Prostate gland (tissue), 2 donors: Measurements from ENCODE around the gene CROCC. TPM values are rescaled to one million over a fixed set of nuclear protein-coding genes. Genes with fewer than 3 reads are reported as not detected.
"Not testable (repeated sequence)": the region's sequence is repeated elsewhere in the genome, so short reads cannot be mapped to it uniquely, and the experiment has no call there.

ENCODE experiments used
- DNase-seq: peaks from one replicate; pipeline ENCODE4 v3.0.0-alpha.2; 2019; ENCODE audit warnings: low spot score
- H3K27ac ChIP-seq, 2 donors: fragments of 200-600 bp; sonication (generic); 2 replicates each; pipeline ENCODE4 v1.5.1; 2017 to 2019
- H3K27me3 ChIP-seq: fragments of 200-600 bp; sonication (generic); replicated peaks from 2 replicates; pipeline ENCODE4 v1.5.1; 2019; ENCODE audit not compliant: insufficient read depth
- H3K36me3 ChIP-seq, 2 donors: fragments of 200-600 bp; sonication (generic); 1 replicate in 1 of 2; 2 replicates in 1 of 2; pipeline versions ENCODE4 v1.5.1 to v1.8.1; 2017 to 2019
- H3K4me1 ChIP-seq: fragments of 200-600 bp; sonication (generic); replicated peaks from 2 replicates; pipeline ENCODE4 v1.5.1; 2019
- H3K4me3 ChIP-seq, 2 donors: fragments of 200-600 bp; sonication (generic); 2 replicates each; pipeline ENCODE4 v1.5.1; 2017 to 2019
- H3K9me3 ChIP-seq: fragments of 200-600 bp; sonication (generic); 2 replicates; pipeline ENCODE4 v1.5.1; 2017
- POLR2A ChIP-seq: fragments of 450-650 bp; IDR thresholded peaks from one replicate; pipeline ENCODE4 v1.6.1; 2016; ENCODE audit warnings: antibody characterized with exemption, mild to moderate bottlenecking
- POLR2AphosphoS5 ChIP-seq: sonication (generic); formaldehyde crosslinking; IDR thresholded peaks from one replicate; pipeline ENCODE4 v1.6.1; 2017; ENCODE audit warnings: antibody characterized with exemption
- WGBS: methylation state at CpG from one replicate; pipeline ENCODE4 v1.1.5; 2018; 5-methylcytosine and 5-hydroxymethylcytosine counted together
- intact Hi-C: fragments of 100-400 bp; cut with DNase I; formaldehyde crosslinking; loops from one replicate; pipeline ENCODE4 v1.14.2; 2022
- total RNA-seq, 2 donors: library from RNA; depleted of rRNA; stranded (reverse); fragments of >200 nt; gene quantifications; one replicate each; pipeline ENCODE4 v1.1.0, GENCODE V29; 2016
- TF ChIP-seq, protein P1 (sequence below), 4 experiments: fragments of 200-600 bp in 2 of 4; fragments of 450-650 bp in 2 of 4; sonication (generic) in 2 of 4; IDR thresholded peaks; 1 replicate in 3 of 4; 2 replicates in 1 of 4; pipeline ENCODE4 v1.5.1; 2016 to 2019; ENCODE audit warnings: antibody characterized with exemption in 4 of 4, mild to moderate bottlenecking in 2 of 4, moderate library complexity in 2 of 4

CROCC gene
- total RNA-seq, 2 donors from 2014 or later: 19.6 to 68.7 TPM

DNA sequence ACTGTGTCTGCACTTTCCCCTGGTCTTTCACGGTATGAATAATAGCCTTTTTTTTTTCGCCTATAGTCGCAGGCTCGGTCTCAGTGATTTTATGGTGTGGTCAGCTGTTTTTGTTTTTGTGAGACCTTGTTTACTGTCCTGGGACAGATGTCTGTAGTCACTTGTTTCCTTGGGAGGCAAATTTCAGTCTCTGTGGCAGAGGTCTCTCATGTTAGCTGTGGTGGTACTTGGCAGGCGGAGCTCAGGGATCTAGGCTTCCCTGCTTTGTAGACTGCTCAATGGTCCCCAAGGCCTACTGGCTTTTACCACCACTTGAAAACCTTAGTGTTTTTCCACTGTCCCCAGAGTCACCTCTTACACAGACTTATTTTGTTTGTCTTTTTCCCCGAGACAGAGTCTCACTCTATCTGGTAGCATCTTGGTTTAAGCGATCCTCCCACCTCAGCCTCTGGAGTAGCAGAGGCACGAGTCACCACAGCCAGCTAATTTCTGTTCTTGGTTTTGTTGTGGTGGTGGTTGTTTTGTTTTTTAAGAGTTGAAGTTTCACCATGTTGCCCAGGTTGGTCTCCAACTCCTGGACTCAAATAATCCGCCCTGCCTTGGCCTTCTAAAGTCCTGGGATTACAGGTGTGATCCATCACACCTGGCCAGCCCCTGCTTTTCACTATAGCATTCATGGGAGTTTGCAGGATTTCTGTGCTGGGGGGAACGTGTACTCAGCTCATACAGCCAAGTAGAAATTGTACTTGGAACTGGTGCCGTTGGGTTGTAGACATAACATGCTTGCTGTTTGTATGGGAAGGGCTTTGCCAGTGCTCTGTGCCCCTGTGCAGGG lies 15.6 kb upstream of the CROCC start:
- no peak overlapping the region for H3K4me3 ChIP-seq
- H3K36me3 ChIP-seq: no peaks in the 10 kb centered on the region
- peak overlapping the region; percentile 94 to 96 for H3K27ac ChIP-seq
- intact Hi-C loops: no loop called here
- no peak for DNase-seq
- H3K9me3 ChIP-seq: no peaks in the 10 kb centered on the region
- no peaks in the 10 kb centered on the region for H3K27me3 ChIP-seq
- 83% methylated on average over 11 of the region's 11 CpGs for WGBS
- TF ChIP-seq POLR2A (no peak), POLR2AphosphoS5 (no peak)
- TF ChIP-seq, protein P1, sequence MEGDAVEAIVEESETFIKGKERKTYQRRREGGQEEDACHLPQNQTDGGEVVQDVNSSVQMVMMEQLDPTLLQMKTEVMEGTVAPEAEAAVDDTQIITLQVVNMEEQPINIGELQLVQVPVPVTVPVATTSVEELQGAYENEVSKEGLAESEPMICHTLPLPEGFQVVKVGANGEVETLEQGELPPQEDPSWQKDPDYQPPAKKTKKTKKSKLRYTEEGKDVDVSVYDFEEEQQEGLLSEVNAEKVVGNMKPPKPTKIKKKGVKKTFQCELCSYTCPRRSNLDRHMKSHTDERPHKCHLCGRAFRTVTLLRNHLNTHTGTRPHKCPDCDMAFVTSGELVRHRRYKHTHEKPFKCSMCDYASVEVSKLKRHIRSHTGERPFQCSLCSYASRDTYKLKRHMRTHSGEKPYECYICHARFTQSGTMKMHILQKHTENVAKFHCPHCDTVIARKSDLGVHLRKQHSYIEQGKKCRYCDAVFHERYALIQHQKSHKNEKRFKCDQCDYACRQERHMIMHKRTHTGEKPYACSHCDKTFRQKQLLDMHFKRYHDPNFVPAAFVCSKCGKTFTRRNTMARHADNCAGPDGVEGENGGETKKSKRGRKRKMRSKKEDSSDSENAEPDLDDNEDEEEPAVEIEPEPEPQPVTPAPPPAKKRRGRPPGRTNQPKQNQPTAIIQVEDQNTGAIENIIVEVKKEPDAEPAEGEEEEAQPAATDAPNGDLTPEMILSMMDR (IDR thresholded peaks at IDR 0.05): no peak
- no peaks in the 10 kb centered on the region for H3K4me1 ChIP-seq

DNA sequence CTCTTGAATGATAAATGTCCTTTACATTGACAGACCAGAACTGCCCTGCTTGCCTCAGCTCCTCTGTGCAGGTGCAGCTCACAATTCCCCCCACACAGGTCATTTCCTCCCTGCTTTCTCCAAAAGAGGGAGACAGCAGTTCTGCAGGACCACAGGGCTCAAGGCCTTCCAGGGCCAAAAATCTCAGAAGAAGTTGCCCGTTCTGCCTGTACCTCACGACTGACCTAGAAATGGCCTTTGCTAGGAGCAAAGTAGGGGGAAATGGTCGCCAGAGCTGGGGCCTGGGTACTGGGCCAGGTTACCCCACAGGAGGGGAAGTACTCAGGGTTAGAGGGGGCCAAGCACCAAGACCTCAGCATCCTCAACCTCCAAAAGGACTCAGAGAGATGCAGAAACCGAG lies 14.9 kb upstream of the CROCC start:
- intact Hi-C loops: no loop called here
- H3K27me3 ChIP-seq: no peaks in the 10 kb centered on the region
- 93% methylated on average over 4 of the region's 4 CpGs for WGBS
- no peak overlapping the region for H3K4me3 ChIP-seq
- TF ChIP-seq POLR2AphosphoS5: no peak
- TF ChIP-seq, protein P1 (IDR thresholded peaks at IDR 0.05): no peak
- TF ChIP-seq POLR2A: no peak
- no peak for DNase-seq
- no peak overlapping the region for H3K27ac ChIP-seq
- no peaks in the 10 kb centered on the region for H3K9me3 ChIP-seq
- H3K36me3 ChIP-seq: no peaks in the 10 kb centered on the region
- H3K4me1 ChIP-seq: no peaks in the 10 kb centered on the region

DNA sequence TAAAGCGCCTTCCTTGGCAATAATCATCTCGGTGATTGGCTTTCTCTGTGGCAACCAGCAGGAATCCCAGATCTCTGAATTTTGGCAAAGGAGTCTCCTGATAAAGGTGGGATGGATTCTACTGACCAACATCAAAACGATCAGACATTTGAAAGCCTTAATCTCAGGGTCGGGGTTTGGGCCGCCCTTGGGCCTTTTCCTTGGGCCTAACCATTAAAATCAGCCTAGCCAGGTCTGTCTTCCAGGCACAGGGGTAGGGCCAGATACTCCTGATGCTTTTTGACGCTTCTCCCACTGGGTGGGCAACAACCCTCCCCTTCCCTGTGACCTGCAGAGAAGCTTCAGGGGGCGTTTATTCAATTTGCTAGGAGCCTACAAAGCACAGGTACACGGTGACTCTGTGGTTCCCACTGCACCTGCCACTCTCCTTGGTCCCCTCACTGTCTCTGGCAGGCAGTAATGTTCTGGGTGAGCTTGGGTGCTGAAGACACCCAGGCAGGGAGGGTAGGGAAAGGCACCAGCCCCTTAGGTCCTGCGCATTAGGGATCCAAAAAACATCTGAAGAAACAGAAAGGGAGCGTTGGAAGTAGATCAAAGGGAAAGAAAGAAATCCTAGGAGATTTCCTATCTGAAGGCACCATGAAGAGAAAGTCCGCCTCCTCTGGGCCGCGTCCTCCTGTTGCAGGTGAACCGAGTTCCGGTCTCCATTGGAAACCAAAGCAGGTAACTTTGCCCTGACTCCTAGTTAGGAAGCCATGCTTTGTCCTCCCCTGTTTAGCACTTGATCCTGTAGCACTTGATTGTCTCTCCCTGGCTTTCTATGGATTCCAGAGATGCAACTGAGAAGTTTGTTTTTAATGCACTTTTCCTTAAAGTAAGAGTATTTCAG lies 13.6 kb upstream of the CROCC start:
- Histone ChIP-seq H3K9me3 (no peaks in the 10 kb centered on the region), H3K27me3 (no peaks in the 10 kb centered on the region), H3K4me1 (peaks cover 2% of the 10 kb centered on the region), H3K4me3 (no peak overlapping the region), H3K36me3 (no peaks in the 10 kb centered on the region), H3K27ac (no peak overlapping the region)
- intact Hi-C loops: no loop called here
- DNase-seq: no peak
- TF ChIP-seq POLR2AphosphoS5 (no peak), POLR2A (no peak)
- TF ChIP-seq, protein P1 (IDR thresholded peaks at IDR 0.05): no peak
- 88% methylated on average over 15 of the region's 15 CpGs for WGBS

DNA sequence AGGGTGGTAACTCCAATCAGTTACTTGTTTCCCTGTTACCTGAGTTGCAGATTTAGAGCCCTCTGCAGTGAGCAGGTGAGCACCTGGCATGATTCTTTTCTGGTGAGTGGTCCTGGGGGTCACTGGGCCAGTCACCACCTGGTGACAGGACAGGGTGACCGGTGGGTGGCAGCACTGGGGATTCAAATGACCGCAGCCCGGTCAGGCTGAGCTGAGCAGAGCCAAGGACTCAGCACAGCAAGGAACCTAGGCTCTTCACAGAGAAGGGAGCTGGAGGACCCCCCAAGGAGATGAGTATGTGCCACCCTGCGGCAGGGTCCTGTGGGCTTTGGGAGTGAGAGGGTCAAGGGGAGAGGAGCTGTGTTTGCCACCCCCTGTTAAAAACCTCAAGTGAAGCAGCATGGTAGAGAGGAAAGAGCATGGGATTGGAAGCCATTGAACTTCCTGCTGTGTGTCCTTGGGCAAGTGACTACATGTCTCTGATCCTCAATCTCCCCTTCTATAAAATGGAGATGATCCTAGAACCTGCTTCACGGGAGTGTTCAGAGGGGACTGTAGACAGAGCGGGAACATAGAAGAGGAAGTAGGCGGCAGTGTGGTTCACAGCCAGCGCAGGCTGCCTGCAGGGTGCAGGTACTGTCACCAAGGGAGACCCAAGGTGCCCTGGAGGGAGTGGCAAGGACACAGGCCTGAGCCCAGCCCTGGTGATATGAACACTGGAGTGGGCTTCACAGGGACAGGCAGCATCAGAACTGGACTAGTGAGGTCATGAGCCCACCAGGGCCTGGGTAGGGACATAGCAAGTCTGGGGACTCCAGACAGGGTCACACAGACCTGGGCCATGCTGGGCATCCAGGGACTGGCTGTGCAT lies 9.6 kb upstream of the CROCC start:
- H3K27ac ChIP-seq, H3K4me3 ChIP-seq, DNase-seq, intact Hi-C loops, H3K4me1 ChIP-seq, H3K36me3 ChIP-seq, H3K27me3 ChIP-seq, H3K9me3 ChIP-seq: not testable (repeated sequence)
- 85% methylated on average over 8 of the region's 8 CpGs for WGBS

DNA sequence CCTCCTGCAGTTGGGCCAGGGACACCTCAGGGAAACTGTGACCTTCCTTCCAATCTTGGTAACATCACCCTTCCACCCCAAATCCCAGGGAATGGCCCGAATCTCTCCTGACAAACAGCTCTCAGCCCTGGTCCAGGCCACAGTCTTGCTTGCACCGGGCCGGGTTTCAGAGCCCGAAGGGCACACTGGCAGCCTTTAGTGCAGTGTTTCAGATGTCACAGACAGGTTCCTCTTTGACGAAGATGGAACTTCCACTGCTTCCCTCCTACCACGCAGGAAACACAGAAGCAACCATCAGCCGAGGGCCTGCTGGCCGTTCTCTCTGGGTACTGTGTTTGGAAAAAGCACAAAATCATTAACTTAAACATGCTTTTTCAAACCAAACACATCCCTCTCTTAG lies 9.0 kb upstream of the CROCC start:
- H3K27ac ChIP-seq, H3K4me3 ChIP-seq, H3K27me3 ChIP-seq, DNase-seq, H3K4me1 ChIP-seq, H3K36me3 ChIP-seq, H3K9me3 ChIP-seq, intact Hi-C loops: not testable (repeated sequence)
- 80% methylated on average over 8 of the region's 8 CpGs for WGBS
